ENCODE results near the gene C1QTNF12. TPM values are rescaled to one million over a fixed set of nuclear protein-coding genes. Genes with fewer than 3 reads are reported as not detected.

The C1QTNF12 gene
- total RNA-seq, 4 donors from 2014 or later, result 4.3 to 23.5 (median 7.1) TPM

GRCh38 chr1:1217621-1218523, 28.6 kb downstream of the C1QTNF12 start:
- H3K36me3 ChIP-seq, result peaks cover 68% of the 10 kb centered on the region
- TF ChIP-seq POLR2AphosphoS5 (IDR thresholded peaks at IDR 0.05) (no peak), CTCF (IDR thresholded peaks at IDR 0.05) (no peak), POLR2A (IDR thresholded peaks at IDR 0.05) (no peak), EP300 (IDR thresholded peaks at IDR 0.05) (no peak)
- DNase-seq (ENCODE audit: low spot score in 2 of 2), result no peak
- 79% methylated on average over 40 of the region's 52 CpGs for WGBS
- H3K4me3 ChIP-seq, result no peak overlapping the region
- H3K27me3 ChIP-seq, result no peaks in the 10 kb centered on the region
- no peak overlapping the region for H3K27ac ChIP-seq
- peaks cover 28% of the 10 kb centered on the region for H3K4me1 ChIP-seq
- H3K9me3 ChIP-seq, result no peaks in the 10 kb centered on the region

- DNase-seq (ENCODE audit: low spot score in 2 of 2), result no peak
- no peaks in the 10 kb centered on the region for H3K27me3 ChIP-seq
- TF ChIP-seq POLR2AphosphoS5 (IDR thresholded peaks at IDR 0.05) (no peak), POLR2A (IDR thresholded peaks at IDR 0.05) (no peak), EP300 (IDR thresholded peaks at IDR 0.05) (no peak), CTCF (IDR thresholded peaks at IDR 0.05) (no peak)
- H3K27ac ChIP-seq, result no peak overlapping the region
- 95% methylated on average over 58 of the region's 74 CpGs for WGBS
- no peaks in the 10 kb centered on the region for H3K9me3 ChIP-seq
- peaks cover 36% of the 10 kb centered on the region for H3K4me1 ChIP-seq
- no peak overlapping the region for H3K4me3 ChIP-seq
- peaks cover 59% of the 10 kb centered on the region for H3K36me3 ChIP-seq
These were observed 29.5 kb downstream of the C1QTNF12 start for GRCh38 chr1:1216770-1217620.

- peaks cover 49% of the 10 kb centered on the region for H3K36me3 ChIP-seq
- H3K9me3 ChIP-seq, result no peaks in the 10 kb centered on the region
- no peak overlapping the region for H3K27ac ChIP-seq
- DNase-seq (ENCODE audit: low spot score in 2 of 2), result no peak
- WGBS, result 79% methylated on average over 11 of the region's 21 CpGs
- no peak overlapping the region for H3K4me3 ChIP-seq
- peaks cover 36% of the 10 kb centered on the region for H3K4me1 ChIP-seq
- no peaks in the 10 kb centered on the region for H3K27me3 ChIP-seq
- TF ChIP-seq POLR2AphosphoS5 (IDR thresholded peaks at IDR 0.05) (no peak), EP300 (IDR thresholded peaks at IDR 0.05) (no peak), POLR2A (IDR thresholded peaks at IDR 0.05) (no peak), CTCF (IDR thresholded peaks at IDR 0.05) (no peak)
These were observed 30.5 kb downstream of the C1QTNF12 start for GRCh38 chr1:1215881-1216605.

- Histone ChIP-seq H3K27ac (no peak overlapping the region), H3K27me3 (no peaks in the 10 kb centered on the region), H3K4me1 (peaks cover 36% of the 10 kb centered on the region), H3K9me3 (no peaks in the 10 kb centered on the region), H3K4me3 (no peak overlapping the region), H3K36me3 (peaks cover 41% of the 10 kb centered on the region)
- WGBS, result 67% methylated on average over 4 of the region's 11 CpGs
- DNase-seq (ENCODE audit: low spot score in 2 of 2), result no peak
- TF ChIP-seq POLR2A (IDR thresholded peaks at IDR 0.05), result no peak
- no peak for TF ChIP-seq EP300 (IDR thresholded peaks at IDR 0.05)
- no peak for TF ChIP-seq CTCF (IDR thresholded peaks at IDR 0.05)
- TF ChIP-seq POLR2AphosphoS5 (IDR thresholded peaks at IDR 0.05), result no peak
These were observed 31.3 kb downstream of the C1QTNF12 start for GRCh38 chr1:1215080-1215676.

Measured in suprapubic skin (tissue), 4 donors.